Epithelial cell of proximal tubule (primary cell): ENCODE data around the gene MEIKIN. TPM values are rescaled to one million over a fixed set of nuclear protein-coding genes. Genes with fewer than 3 reads are reported as not detected.
A peak's percentile ranks its signal among the peaks of the same experiment; 100 is the strongest.

Experiments
- DNase-seq: peaks from one replicate; pipeline ENCODE4 v3.0.0-alpha.2; 2011; ENCODE audit warnings: low read depth
- H3K4me3 ChIP-seq: 2 replicates; pipeline ENCODE4 v1.5.1; 2011; ENCODE audit warnings: low read depth, mild to moderate bottlenecking, low read length
- total RNA-seq: library from RNA; depleted of rRNA; stranded (reverse); fragments of >200 nt; gene quantifications from 2 replicates; pipeline ENCODE4 v1.2.3, GENCODE V29; 2015
- TF ChIP-seq, protein P1 (sequence below): conservative IDR thresholded peaks from 2 replicates; pipeline ENCODE4 v1.5.1; 2012; ENCODE audit warnings: low read depth, mild to moderate bottlenecking, low read length

Gene MEIKIN
- total RNA-seq, 1 donor from 2014 or later, result not detected

DNA sequence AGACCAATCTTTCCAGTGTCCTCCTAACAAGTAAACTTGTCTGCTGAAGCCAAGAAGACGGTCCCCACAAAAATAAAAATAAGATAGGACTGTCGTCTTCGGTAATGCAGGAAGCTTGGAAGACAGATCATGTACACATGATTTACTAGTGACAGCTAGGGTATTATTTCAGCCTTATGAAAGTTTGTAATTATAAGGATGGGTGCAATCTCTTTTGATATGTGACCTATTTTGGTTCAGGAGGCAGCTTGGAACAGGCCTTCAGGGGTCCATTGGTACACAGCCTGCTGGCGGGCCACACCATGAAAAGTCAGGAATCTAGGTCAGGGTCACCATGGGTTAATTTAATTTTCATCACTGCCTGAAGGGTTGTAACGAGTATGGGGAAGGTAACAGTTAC is 13.7 kb upstream of the MEIKIN start:
- H3K4me3 ChIP-seq, result no peak overlapping the region
- DNase-seq, result no peak
- TF ChIP-seq, protein P1, sequence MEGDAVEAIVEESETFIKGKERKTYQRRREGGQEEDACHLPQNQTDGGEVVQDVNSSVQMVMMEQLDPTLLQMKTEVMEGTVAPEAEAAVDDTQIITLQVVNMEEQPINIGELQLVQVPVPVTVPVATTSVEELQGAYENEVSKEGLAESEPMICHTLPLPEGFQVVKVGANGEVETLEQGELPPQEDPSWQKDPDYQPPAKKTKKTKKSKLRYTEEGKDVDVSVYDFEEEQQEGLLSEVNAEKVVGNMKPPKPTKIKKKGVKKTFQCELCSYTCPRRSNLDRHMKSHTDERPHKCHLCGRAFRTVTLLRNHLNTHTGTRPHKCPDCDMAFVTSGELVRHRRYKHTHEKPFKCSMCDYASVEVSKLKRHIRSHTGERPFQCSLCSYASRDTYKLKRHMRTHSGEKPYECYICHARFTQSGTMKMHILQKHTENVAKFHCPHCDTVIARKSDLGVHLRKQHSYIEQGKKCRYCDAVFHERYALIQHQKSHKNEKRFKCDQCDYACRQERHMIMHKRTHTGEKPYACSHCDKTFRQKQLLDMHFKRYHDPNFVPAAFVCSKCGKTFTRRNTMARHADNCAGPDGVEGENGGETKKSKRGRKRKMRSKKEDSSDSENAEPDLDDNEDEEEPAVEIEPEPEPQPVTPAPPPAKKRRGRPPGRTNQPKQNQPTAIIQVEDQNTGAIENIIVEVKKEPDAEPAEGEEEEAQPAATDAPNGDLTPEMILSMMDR, result no peak

DNA sequence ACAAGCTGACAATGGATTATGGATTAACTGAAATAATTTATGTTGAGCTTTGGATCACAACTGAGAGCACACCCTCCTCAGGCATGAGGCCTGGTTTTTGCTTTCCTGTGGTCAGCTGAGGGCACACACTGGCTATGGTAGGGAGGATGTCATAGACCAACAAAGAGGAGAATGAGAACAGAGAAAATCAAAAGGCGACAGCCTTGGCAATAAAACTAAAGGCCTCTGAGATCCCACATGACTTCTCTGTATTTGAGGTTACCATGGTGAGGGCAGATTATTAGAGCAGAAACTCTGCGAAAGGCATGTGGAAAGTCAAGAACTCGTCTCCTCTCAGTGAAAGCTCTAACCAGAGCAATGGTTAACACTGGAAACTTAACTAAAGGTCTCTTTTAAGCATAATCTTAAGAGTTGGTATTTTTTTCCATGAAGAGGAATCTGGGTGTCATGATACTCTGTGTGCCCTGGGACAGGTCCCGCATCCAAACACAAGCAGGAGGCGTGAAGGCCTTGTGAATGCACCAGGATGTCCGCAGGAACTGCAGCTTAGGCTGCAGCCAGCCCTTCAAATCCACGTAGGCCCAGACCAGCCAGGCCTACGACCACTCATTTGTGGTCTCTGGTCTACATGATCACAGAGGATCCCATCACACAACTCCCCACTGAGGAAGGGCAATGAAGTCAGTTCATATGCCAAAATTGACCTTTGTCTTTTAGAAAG is 12.4 kb upstream of the MEIKIN start:
- peak; percentile 10 for DNase-seq
- TF ChIP-seq, protein P1, result no peak
- no peak overlapping the region for H3K4me3 ChIP-seq

DNA sequence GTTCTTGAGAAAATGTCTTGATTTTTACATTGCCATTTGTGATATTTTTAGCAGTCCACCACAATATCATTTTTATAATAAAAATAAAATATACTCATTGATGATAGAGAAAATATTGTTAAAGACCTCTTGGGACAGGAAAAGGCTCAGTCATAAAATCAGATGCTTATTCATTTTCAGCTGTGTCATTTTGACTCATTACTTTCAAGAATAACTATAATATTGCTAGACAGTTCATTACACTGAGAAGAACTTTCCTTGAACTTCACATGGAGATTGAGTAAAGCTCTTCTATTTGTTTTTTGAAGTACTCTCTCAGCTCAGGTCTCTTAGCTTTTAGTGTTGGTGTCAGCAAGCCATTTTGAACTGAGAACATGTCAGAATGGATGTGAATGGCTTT is 8.5 kb upstream of the MEIKIN start:
- no peak overlapping the region for H3K4me3 ChIP-seq
- TF ChIP-seq, protein P1, result no peak
- no peak for DNase-seq

DNA sequence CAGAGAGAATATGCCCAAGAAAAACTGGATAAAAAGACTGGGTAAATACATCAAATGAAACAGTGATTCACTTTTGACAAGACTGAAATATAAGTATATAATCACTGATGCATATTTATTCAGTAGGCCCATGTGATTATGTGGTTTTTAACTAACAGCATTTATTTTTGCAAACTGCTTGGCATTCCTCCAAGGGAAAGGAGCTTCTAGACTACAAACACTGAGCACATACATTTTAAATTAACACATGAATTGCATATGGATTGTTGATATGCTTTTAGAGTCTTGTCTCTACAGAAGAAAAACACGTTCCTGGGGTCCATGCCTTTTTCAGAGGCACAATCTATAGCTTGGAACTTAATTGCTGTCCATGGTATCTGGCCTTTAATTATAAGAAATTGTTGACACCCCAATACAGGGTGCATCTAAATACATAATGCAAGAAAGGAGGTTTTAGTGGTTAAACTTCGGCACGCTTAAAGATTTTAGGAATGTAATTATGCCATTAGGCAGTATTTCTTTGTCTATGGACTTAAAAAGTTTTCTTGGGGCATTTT is 6.9 kb upstream of the MEIKIN start:
- DNase-seq, result no peak
- TF ChIP-seq, protein P1, result no peak
- no peak overlapping the region for H3K4me3 ChIP-seq

DNA sequence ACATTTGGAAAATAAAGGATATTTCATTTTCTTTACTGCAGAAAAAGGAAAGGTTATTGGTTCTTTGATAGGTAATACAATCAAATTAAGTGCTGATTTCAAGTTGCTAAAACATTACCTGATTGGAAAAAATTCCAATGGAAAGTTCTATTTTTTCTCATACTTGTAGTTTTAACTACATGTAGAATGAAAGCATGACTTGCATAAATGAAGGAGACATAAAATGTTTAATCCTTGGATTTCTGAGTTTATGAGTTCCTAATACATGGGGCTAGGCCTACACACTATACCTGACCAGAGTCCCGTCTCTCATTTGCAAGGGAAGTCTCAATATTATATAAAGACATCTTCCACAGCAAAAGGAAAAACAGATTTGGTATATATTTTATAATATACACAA is 5.2 kb upstream of the MEIKIN start:
- no peak for DNase-seq
- TF ChIP-seq, protein P1, result no peak
- no peak overlapping the region for H3K4me3 ChIP-seq

DNA sequence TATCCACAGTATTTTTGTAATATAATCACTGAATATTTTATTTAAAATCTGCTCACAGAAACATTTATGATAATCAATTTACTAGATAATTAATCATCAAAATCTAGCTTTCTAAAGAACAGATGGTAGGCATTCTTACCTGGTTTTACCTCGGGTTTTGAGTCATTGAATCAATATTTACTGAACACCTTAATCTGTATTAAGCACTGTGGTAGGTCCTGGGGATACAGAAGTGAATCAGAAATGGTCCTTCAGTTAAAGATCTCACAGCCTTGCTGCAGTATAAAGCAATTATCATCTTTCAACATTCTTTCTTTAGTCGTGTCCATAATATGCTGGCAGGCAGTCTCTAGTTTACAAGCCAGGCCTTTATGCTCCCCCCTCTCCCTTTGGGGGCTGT is 2.0 kb upstream of the MEIKIN start:
- TF ChIP-seq, protein P1, result no peak
- no peak overlapping the region for H3K4me3 ChIP-seq
- DNase-seq, result no peak
